ENCODE data around the gene HLA-DPB1. TPM values are rescaled to one million over a fixed set of nuclear protein-coding genes. Genes with fewer than 3 reads are reported as not detected.

Gene HLA-DPB1
- total and polyA plus RNA-seq, 12 donors = 10.8 to 521 (median 120) TPM

DNA sequence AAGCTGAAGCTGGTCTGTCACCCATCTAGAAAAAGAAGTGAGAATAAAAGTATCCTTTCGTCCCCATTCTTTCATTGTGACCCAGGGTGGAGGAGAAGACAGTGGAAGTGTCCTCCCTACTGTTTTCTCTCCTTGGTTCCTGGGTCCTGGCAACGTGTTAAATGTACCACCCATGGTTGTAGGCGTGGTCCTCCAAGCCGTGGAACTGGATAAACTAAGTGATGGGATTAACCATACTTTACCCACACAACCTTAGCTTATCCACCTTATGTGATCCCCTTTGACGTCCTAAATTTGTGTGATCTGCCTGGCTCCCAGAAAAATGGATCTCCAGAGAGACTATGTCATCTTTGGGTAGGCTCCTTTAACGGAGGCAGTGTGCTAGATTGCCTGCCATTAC is 47.4 kb downstream of the HLA-DPB1 start:
- Histone ChIP-seq H3K4me1 (replicated peaks in 1 of 2) (no peaks in the 10 kb centered on the region), H3K27ac (no peak overlapping the region), H3K9me3 (replicated peaks in 1 of 3) (no peaks in the 10 kb centered on the region), H3K36me3 (replicated peaks in 1 of 2) (no peaks in the 10 kb centered on the region), H3K27me3 (no peaks in the 10 kb centered on the region), H3K4me3 (no peak overlapping the region)
- DNase-seq = no peak
- 76 to 82% (median 78%) methylated on average over 6 of the region's 6 CpGs for WGBS, 4 donors
- intact Hi-C loops (cut with DNase I) = no loop called here
- no peak for TF ChIP-seq CTCF (IDR thresholded peaks at IDR 0.05)
- TF ChIP-seq POLR2A (IDR thresholded peaks at IDR 0.05) = no peak

- Histone ChIP-seq H3K36me3 (replicated peaks in 1 of 2) (no peaks in the 10 kb centered on the region), H3K9me3 (replicated peaks in 1 of 3) (no peaks in the 10 kb centered on the region), H3K4me3 (no peak overlapping the region), H3K27me3 (no peaks in the 10 kb centered on the region), H3K4me1 (replicated peaks in 1 of 2) (no peaks in the 10 kb centered on the region), H3K27ac (no peak overlapping the region)
- no peak for TF ChIP-seq POLR2A (IDR thresholded peaks at IDR 0.05)
- TF ChIP-seq CTCF (IDR thresholded peaks at IDR 0.05) = peak in 5 of 6 experiments; percentile 23 to 43 (median 43)
- intact Hi-C loops (cut with DNase I) = no loop called here
- no peak for DNase-seq
- WGBS, 4 donors = 71 to 88% (median 84%) methylated on average over 20 of the region's 20 CpGs
These were observed 48.1 kb downstream of the HLA-DPB1 start for GRCh38 chr6:33123732-33124524.

DNA sequence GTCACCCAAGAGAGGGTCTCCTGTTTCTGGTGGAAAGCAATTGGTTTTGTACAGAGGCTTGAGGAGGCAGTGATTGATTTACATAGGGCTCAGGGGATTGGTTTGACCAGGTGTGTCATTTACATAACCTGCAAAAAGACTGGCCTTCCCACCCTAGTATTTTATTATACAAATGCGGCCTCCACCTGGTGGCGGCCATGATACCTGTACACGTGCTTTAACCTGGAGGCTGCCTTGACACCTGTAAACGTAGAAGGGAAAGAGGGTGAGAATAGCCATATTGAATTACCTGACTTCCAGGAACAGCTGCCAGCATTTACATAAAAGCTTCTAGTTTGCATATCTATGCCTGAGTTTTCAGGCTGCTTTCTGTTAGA is 48.7 kb downstream of the HLA-DPB1 start:
- Histone ChIP-seq H3K27me3 (no peaks in the 10 kb centered on the region), H3K36me3 (replicated peaks in 1 of 2) (no peaks in the 10 kb centered on the region), H3K4me1 (replicated peaks in 1 of 2) (no peaks in the 10 kb centered on the region), H3K4me3 (no peak overlapping the region), H3K9me3 (replicated peaks in 1 of 3) (no peaks in the 10 kb centered on the region), H3K27ac (no peak overlapping the region)
- 66 to 91% (median 85%) methylated on average over 4 of the region's 4 CpGs for WGBS, 4 donors
- intact Hi-C loops (cut with DNase I) = no loop called here
- TF ChIP-seq POLR2A (IDR thresholded peaks at IDR 0.05) (no peak), CTCF (IDR thresholded peaks at IDR 0.05) (no peak)
- no peak for DNase-seq

DNA sequence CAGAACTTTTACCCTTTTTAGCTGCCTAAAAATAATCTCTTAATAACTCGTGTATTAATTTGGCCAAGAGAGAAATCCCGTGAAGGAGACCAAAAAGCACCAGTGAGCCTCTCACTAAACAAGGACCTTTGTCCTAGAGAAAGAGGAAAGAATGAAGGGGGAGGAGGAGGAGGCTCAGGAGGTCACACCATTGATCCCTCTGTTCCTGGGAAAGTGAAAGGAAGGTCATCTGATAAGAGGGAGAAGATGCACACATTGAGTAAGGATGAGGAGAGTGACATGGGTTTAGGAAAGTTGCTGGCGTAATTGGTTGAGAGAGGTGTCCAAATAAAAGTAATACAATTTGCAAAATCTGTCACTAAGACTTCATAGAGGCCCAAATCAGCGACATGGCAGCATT is 49.2 kb downstream of the HLA-DPB1 start:
- H3K9me3 ChIP-seq (replicated peaks in 1 of 3) = no peaks in the 10 kb centered on the region
- intact Hi-C loops (cut with DNase I) = no loop called here
- TF ChIP-seq POLR2A (IDR thresholded peaks at IDR 0.05) (no peak), CTCF (IDR thresholded peaks at IDR 0.05) (no peak)
- no peak for DNase-seq
- no peak overlapping the region for H3K4me3 ChIP-seq
- H3K27me3 ChIP-seq = no peaks in the 10 kb centered on the region
- no peaks in the 10 kb centered on the region for H3K4me1 ChIP-seq (replicated peaks in 1 of 2)
- 63 to 72% (median 67%) methylated on average over 4 of the region's 4 CpGs for WGBS, 4 donors
- no peaks in the 10 kb centered on the region for H3K36me3 ChIP-seq (replicated peaks in 1 of 2)
- no peak overlapping the region for H3K27ac ChIP-seq
